Measurements from ENCODE around the gene UBE2Z.

GRCh38 chr17:48928876-48929811, 20.9 kb downstream of the UBE2Z start:
- TF ChIP-seq JUN (CRISPR knock-in tag; IDR thresholded peaks at IDR 0.05) (no peak), ZNF263 (CRISPR knock-in tag; IDR thresholded peaks at IDR 0.05) (no peak), KDM1A (CRISPR knock-in tag; IDR thresholded peaks at IDR 0.05) (no peak), POLR2A (IDR thresholded peaks at IDR 0.05; ENCODE audit: insufficient read depth in 1 of 2, low read depth in 2 of 2, low read length in 2 of 2) (peak; percentile 15 to 36; a peak in 2 of 4 replicates), HMG20A (CRISPR knock-in tag; IDR thresholded peaks at IDR 0.05; ENCODE audit: borderline replicate concordance) (no peak), ZNF224 (CRISPR knock-in tag; IDR thresholded peaks at IDR 0.05) (no peak), ZBTB1 (CRISPR knock-in tag; IDR thresholded peaks at IDR 0.05; ENCODE audit: borderline replicate concordance) (no peak)

All from HepG2 (cell line).